Measurements from ENCODE around the gene PLPP2.
"Not testable (repeated sequence)": the region's sequence is repeated elsewhere in the genome, so short reads cannot be mapped to it uniquely, and the experiment has no call there.

Gene PLPP2

DNA sequence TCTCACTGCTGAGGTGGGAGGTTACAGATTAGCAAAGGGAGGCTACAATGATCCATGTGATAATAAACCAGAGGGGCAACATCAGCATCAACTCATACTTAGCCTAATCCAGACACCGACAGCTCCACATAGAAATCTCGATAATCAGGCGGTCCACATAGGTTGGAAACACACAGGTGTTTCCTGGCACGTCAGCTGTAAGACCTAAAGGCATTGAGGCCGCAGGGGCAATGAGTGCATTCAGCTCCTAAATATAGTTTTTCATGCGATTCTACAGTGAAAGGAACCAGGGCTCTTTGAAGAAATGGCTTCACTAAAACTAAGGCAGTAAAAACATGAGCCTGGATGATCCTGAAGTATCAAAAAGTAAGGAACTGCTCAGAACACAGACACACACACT is 19.3 kb downstream of the PLPP2 start:
- DNase-seq (ENCODE audit: low read depth in 2 of 2) = no peak

- DNase-seq (ENCODE audit: low read depth in 2 of 2) = not testable (repeated sequence)
Observed at GRCh38 chr19:270766-271318, 20.4 kb downstream of the PLPP2 start.

GRCh38 chr19:269241-269640 is 22.0 kb downstream of the PLPP2 start:
- DNase-seq (ENCODE audit: low read depth in 2 of 2) = no peak

GRCh38 chr19:262125-262524 is 29.1 kb downstream of the PLPP2 start:
- DNase-seq (ENCODE audit: low read depth in 2 of 2) = no peak

DNA sequence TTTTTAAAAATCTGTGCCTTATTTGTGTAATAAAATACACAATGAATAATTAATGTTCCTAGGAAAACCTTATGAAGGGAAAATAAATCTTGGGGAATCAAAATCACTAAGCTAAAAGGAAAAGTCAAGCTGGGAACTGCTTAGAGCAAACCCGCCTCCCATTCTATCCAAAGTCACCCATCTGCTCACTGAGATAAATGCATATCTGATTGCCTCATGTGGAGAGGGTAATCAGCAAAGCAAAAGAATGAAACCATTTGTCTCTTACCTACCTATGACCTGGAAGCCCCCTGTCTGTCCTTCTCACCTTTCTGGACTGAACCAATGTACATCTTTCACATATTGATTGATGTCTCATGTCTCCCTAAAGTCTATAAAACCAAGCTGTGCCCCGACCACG is 34.4 kb downstream of the PLPP2 start:
- not testable (repeated sequence) for DNase-seq (ENCODE audit: low read depth in 2 of 2)

- not testable (repeated sequence) for DNase-seq (ENCODE audit: low read depth in 2 of 2)
Observed at GRCh38 chr19:252421-253186, 38.6 kb downstream of the PLPP2 start.

DNA sequence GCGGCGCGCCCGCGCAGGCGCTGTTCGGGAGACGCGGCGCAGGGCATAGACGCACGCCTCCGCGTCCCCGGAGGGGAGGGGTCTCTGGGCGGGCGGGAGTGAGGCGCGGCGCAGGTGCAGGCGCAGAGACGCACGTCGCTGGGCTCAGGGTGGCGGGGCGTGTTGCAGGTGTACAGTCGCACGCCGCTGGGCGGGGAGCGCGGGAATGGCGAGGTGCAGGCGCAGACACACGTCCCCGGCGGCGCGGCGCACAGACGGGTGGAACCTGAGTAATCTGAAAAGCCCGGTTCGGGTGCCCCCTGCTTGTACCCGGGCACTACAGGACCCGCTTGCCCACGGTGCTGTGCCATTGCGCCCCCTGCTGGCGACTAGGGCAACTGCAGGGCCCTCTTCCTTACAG is 44.7 kb downstream of the PLPP2 start:
- DNase-seq (ENCODE audit: low read depth in 2 of 2) = no peak

DNA sequence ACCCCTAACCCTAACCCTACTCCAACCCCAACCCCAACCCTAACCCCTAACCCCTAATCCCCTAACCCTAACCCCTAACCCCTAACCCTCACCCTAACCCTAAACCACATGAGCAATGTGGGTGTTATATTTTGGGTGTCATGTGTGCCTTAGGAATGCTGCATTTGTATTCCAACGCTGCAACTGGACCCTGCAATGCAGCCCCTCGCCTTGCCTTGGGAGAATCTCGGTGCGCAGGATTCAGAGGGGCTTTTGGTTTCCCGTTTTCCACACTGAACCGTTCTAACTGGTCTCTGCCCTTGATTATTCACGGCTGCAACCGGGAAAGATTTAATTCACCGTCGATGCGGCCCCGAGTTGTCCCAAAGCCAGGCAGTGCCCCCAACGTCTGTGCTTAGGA is 45.3 kb downstream of the PLPP2 start:
- DNase-seq (ENCODE audit: low read depth in 2 of 2) = not testable (repeated sequence)

- DNase-seq (ENCODE audit: low read depth in 2 of 2) = no peak
Observed at GRCh38 chr19:245457-245856, 45.7 kb downstream of the PLPP2 start.

All from stimulated activated CD4-positive, alpha-beta T cell treated with anti-CD3 and anti-CD28 coated beads, Interleukin-1b, Interleukin-23, amount 100 ng/mL, for 4 hours (primary cell).